ENCODE results near the gene NLN. TPM values are rescaled to one million over a fixed set of nuclear protein-coding genes. Genes with fewer than 3 reads are reported as not detected.

Gene NLN
- total and polyA plus RNA-seq, 2 of the 4 experiments (the other 2 are of a cell fraction), result 19.1 to 37.1 TPM

GRCh38 chr5:65722575-65723403 is 784 bp downstream of the NLN start (continued):
- TF ChIP-seq SMC3 (IDR thresholded peaks at IDR 0.05; ENCODE audit: low read depth, low read length) (no peak), MAZ (IDR thresholded peaks at IDR 0.05; ENCODE audit: borderline replicate concordance, low read depth, low read length) (no peak), RAD21 (IDR thresholded peaks at IDR 0.05; ENCODE audit: low read length) (no peak; the same call in 1 of the 2 replicates)

GRCh38 chr5:65727491-65728156 is 5.6 kb downstream of the NLN start:
- ATAC-seq (ENCODE audit: low read depth), result no peak
- H3K9me1 ChIP-seq (ENCODE audit: insufficient read depth, low read length), result peaks cover 3% of the 10 kb centered on the region; the same call in 1 of the 2 replicates
- ChIA-PET CTCF (interaction anchor here (0.9 kb wide), 1 partner anchor 101 kb away, joined by 3 read pairs; no protein-coding TSS in a partner anchor), POLR2A (ENCODE audit: unreplicated experiment) (interaction anchor here (0.6 kb wide), 1 partner anchor 187 kb away, joined by 3 read pairs; no protein-coding TSS in a partner anchor)
- no TSS peak for BruUV-seq (replicated peaks)
- H2BK5ac ChIP-seq (ENCODE audit: low read depth, low read length, poor library complexity, severe bottlenecking), result no peak overlapping the region
- H2AK9ac ChIP-seq (replicated peaks; ENCODE audit: low read depth, low read length, poor library complexity), result no peak overlapping the region
- H3K23ac ChIP-seq (ENCODE audit: low read depth, low read length), result no peak overlapping the region
- no peak overlapping the region for H2BK20ac ChIP-seq (ENCODE audit: low read depth, low read length)
- 90% methylated on average over 2 of the region's 7 CpGs; no CpG with 5 or more reads in 1 of the 2 experiments for WGBS, 2 experiments (ENCODE audit: extremely low coverage in 2 of 2, insufficient read length in 1 of 2)
- H3K18ac ChIP-seq (ENCODE audit: low read depth, low read length), result no peak overlapping the region
- H3K4ac ChIP-seq (ENCODE audit: low read depth, low read length), result no peak overlapping the region
- dilution Hi-C loops (cut with HindIII; ENCODE audit: low sequenced_read_pairs, unreplicated experiment), result no loop called here
- no peak overlapping the region for H2BK120ac ChIP-seq (ENCODE audit: low read depth, low read length)
- no peak overlapping the region for H4K8ac ChIP-seq (ENCODE audit: low read depth in 2 of 2, low read length in 2 of 2)
- in situ Hi-C loops (cut with MboI; ENCODE audit: low sequenced_read_pairs), result no loop called here
- peaks cover 6% of the 10 kb centered on the region for H3K4me1 ChIP-seq (ENCODE audit: control insufficient read depth, insufficient read depth, low read length)
- no peak overlapping the region for H3K56ac ChIP-seq (ENCODE audit: extremely low read depth, insufficient read depth, low read length)
- H3K9ac ChIP-seq (ENCODE audit: low read depth, low read length), result no peak overlapping the region
- no peak overlapping the region for H2AFZ ChIP-seq (replicated peaks; ENCODE audit: low read length, poor library complexity)
- no peak overlapping the region for H3K4me2 ChIP-seq (ENCODE audit: low read depth, low read length)
- no peak overlapping the region for H4K5ac ChIP-seq (ENCODE audit: low read depth, low read length)
- TF ChIP-seq BHLHE40 (IDR thresholded peaks at IDR 0.05; ENCODE audit: low read depth, low read length), result no peak
- TF ChIP-seq NFE2L2 (IDR thresholded peaks at IDR 0.05; ENCODE audit: low read depth, low read length), result no peak
- TF ChIP-seq RAD21 (IDR thresholded peaks at IDR 0.05; ENCODE audit: low read length), result no peak
- no peak for TF ChIP-seq RCOR1 (IDR thresholded peaks at IDR 0.05; ENCODE audit: insufficient replicate concordance, low read length)
- no peak for TF ChIP-seq MXI1 (IDR thresholded peaks at IDR 0.05; ENCODE audit: borderline replicate concordance, low read depth, low read length)
- TF ChIP-seq CEBPB (IDR thresholded peaks at IDR 0.05; ENCODE audit: low read depth, low read length), result no peak
- no peaks in the 10 kb centered on the region for H3K9me3 ChIP-seq (ENCODE audit: control insufficient read depth, insufficient read depth, low read length)
- no peak overlapping the region for H3K14ac ChIP-seq (replicated peaks; ENCODE audit: low read depth, low read length)
- H3K36me3 ChIP-seq (ENCODE audit: control insufficient read depth, insufficient read depth, low read length), result peaks cover 2% of the 10 kb centered on the region
- no peak for DNase-seq
- no peak overlapping the region for H2BK15ac ChIP-seq (ENCODE audit: low read depth, low read length)
- H3K27ac ChIP-seq (ENCODE audit: insufficient read depth, low read length), result no peak overlapping the region
- 0 out of 2 replicates have a peak, but pooled peaks cover 3% of the 10 kb centered on the region for H4K20me1 ChIP-seq (ENCODE audit: insufficient read depth, low read length)
- H4K91ac ChIP-seq (ENCODE audit: insufficient read depth, low read depth, low read length), result no peak overlapping the region
- peaks cover 17 to 51% of the 10 kb centered on the region in 2 experiments for H3K79me1 ChIP-seq (ENCODE audit: low read depth in 1 of 2, low read length in 2 of 2)
- intact Hi-C loops (cut with micrococcal nuclease), result loop anchor here (10.0 kb wide), 1 partner anchor 417 kb away; the partner anchor contains the start of gene SREK1
- no peak overlapping the region for H3K4me3 ChIP-seq (ENCODE audit: insufficient read depth, low read depth, low read length)
- H3K27me3 ChIP-seq (ENCODE audit: control insufficient read depth, insufficient read depth, low read length), result no peaks in the 10 kb centered on the region
- no peak overlapping the region for H2AK5ac ChIP-seq (ENCODE audit: low read depth, low read length)
